ENCODE results near the gene ATG9A.

DNA sequence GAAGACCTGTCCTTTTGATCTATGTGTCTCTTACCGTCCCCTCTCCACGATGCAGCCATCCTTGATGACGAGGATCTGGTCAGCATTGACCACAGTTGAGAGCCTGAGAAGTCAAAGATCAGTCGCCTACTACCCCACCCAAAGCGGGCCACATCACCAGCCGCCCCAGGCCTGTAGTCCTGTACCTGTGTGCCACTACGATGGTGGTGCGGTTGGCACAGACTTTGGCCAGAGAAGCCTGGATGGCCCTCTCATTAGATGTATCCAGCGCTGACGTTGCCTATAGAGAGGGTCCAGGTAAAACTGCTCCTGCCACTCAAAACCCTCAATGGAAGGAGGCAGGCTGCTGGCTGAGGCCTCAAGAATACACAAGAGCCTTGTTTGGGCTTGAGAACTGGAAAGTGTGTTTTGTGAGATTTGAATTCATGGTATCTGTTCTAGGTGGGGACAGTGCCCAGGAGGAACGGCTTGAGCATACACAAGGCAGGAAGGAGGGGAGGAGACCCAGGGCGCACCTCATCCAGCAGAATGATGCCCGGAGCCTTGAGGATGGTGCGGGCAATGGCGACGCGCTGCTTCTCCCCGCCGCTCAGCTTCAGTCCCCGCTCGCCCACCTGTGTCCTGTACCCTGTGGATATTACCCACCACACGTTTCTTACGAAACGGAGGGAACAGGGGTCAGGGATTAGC is 19.1 kb downstream of the ATG9A start:
- TF ChIP-seq POLR2AphosphoS5 (IDR thresholded peaks at IDR 0.05; ENCODE audit: low read depth) (no peak), GABPA (IDR thresholded peaks at IDR 0.05; ENCODE audit: low read depth) (no peak)
- TF ChIP-seq, protein P1, sequence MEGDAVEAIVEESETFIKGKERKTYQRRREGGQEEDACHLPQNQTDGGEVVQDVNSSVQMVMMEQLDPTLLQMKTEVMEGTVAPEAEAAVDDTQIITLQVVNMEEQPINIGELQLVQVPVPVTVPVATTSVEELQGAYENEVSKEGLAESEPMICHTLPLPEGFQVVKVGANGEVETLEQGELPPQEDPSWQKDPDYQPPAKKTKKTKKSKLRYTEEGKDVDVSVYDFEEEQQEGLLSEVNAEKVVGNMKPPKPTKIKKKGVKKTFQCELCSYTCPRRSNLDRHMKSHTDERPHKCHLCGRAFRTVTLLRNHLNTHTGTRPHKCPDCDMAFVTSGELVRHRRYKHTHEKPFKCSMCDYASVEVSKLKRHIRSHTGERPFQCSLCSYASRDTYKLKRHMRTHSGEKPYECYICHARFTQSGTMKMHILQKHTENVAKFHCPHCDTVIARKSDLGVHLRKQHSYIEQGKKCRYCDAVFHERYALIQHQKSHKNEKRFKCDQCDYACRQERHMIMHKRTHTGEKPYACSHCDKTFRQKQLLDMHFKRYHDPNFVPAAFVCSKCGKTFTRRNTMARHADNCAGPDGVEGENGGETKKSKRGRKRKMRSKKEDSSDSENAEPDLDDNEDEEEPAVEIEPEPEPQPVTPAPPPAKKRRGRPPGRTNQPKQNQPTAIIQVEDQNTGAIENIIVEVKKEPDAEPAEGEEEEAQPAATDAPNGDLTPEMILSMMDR (IDR thresholded peaks at IDR 0.05; ENCODE audit: insufficient read depth, low read length), result no peak
